Psoas muscle (tissue), 8 donors: ENCODE measurements around the gene OR51L1. TPM values are rescaled to one million over a fixed set of nuclear protein-coding genes. Genes with fewer than 3 reads are reported as not detected.

Experiments
- ATAC-seq, 4 donors: fragments of 200-7000 bp; cut with Tn5 transposase; one replicate each; pipeline ENCODE4 v1.9.1; 2020; ENCODE audit warnings: moderate library complexity in 3 of 4, mild to moderate bottlenecking in 2 of 4
- DNase-seq, 2 donors: peaks; one replicate each; pipeline ENCODE4 v3.0.0-alpha.2; 2020
- H3K27ac ChIP-seq: fragments of 200-600 bp; one replicate; pipeline ENCODE4 v1.8.0; 2022
- H3K27me3 ChIP-seq, 3 donors: fragments of 200-600 bp in 1 of 3; one replicate each; pipeline versions ENCODE4 v1.6.1 to v1.8.0; 2013 to 2022; ENCODE audit warnings: low read length in 2 of 3, mild to moderate bottlenecking in 2 of 3, moderate library complexity in 1 of 3; ENCODE audit not compliant: insufficient read depth in 3 of 3
- H3K36me3 ChIP-seq, 2 donors: fragments of 200-600 bp in 1 of 2; one replicate each; pipeline versions ENCODE4 v1.6.1 to v1.8.0; 2013 to 2022; ENCODE audit warnings: low read depth in 1 of 2, mild to moderate bottlenecking in 1 of 2, moderate library complexity in 1 of 2; ENCODE audit not compliant: insufficient read depth in 1 of 2
- H3K4me1 ChIP-seq: fragments of 200-600 bp; one replicate; pipeline ENCODE4 v1.8.0; 2022
- H3K4me3 ChIP-seq: fragments of 200-600 bp; one replicate; pipeline ENCODE4 v1.8.0; 2022; ENCODE audit warnings: mild to moderate bottlenecking
- H3K9me3 ChIP-seq: fragments of 200-600 bp; one replicate; pipeline ENCODE4 v1.8.0; 2022
- WGBS, 3 donors: extraction: QIAGEN DNeasy Blood & Tissue Kit; methylation state at CpG; one replicate each; pipeline versions ENCODE4 v1.1.6 to v1.1.7; 2013; 5-methylcytosine and 5-hydroxymethylcytosine counted together
- intact Hi-C, 2 donors: fragments of 100-400 bp; cut with DNase I; formaldehyde crosslinking; loops; one replicate each; pipeline versions ENCODE4 v1.11.0 to v1.14.2; 2022
- polyA plus RNA-seq, 3 donors: library from polyadenylated mRNA; stranded (reverse); fragments of 200-250 nt; gene quantifications; one replicate each; pipeline ENCODE4 v1.2.3, GENCODE V29; 2013
- total RNA-seq, 4 donors: library from RNA; stranded (reverse); fragmentation: NEBNext Ultra II Directional in 2 of 4; extraction: Animal tissue kit (Norgen Biotek cat#: 25700) in 2 of 4; gene quantifications; one replicate each; pipeline versions ENCODE4 v1.2.1 to v1.2.4, GENCODE V29; 2021 to 2023
- TF ChIP-seq, protein P1 (sequence below): fragments of 200-600 bp; IDR thresholded peaks from one replicate; pipeline ENCODE4 v1.8.0; 2022; ENCODE audit warnings: antibody characterized with exemption
- donor health status: healthy with polysubstance abuse.
- donor health status: DM: no; HTN: no; CAD: no; lungs with moderate emphysema.
- donor health status: Bipolar disorder and iron deficiency.
- donor health status: healthy.
- donor health status: DM: yes; HTN: yes; CAD: no.
- donor health status: DM: no; HTN: no; CAD: no.
- donor health status: DM: no; HTN: no; CAD: no.
- donor health status: DM: yes; HTN: yes; CAD: no.

Gene OR51L1
- total and polyA plus RNA-seq, 7 donors, result not detected

GRCh38 chr11:4962816-4963215 is 31.8 kb upstream of the OR51L1 start:
- Histone ChIP-seq H3K4me1 (no peaks in the 10 kb centered on the region), H3K4me3 (no peak overlapping the region), H3K27me3 (no peaks in the 10 kb centered on the region), H3K27ac (no peak overlapping the region), H3K36me3 (no peaks in the 10 kb centered on the region), H3K9me3 (no peaks in the 10 kb centered on the region)
- WGBS, 3 donors, result 8 to 31% (median 10%) methylated on average over 1 of the region's 1 CpG
- ATAC-seq, result no peak
- TF ChIP-seq, protein P1, sequence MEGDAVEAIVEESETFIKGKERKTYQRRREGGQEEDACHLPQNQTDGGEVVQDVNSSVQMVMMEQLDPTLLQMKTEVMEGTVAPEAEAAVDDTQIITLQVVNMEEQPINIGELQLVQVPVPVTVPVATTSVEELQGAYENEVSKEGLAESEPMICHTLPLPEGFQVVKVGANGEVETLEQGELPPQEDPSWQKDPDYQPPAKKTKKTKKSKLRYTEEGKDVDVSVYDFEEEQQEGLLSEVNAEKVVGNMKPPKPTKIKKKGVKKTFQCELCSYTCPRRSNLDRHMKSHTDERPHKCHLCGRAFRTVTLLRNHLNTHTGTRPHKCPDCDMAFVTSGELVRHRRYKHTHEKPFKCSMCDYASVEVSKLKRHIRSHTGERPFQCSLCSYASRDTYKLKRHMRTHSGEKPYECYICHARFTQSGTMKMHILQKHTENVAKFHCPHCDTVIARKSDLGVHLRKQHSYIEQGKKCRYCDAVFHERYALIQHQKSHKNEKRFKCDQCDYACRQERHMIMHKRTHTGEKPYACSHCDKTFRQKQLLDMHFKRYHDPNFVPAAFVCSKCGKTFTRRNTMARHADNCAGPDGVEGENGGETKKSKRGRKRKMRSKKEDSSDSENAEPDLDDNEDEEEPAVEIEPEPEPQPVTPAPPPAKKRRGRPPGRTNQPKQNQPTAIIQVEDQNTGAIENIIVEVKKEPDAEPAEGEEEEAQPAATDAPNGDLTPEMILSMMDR, result no peak
- no peak for DNase-seq
- intact Hi-C loops, result no loop called here

DNA sequence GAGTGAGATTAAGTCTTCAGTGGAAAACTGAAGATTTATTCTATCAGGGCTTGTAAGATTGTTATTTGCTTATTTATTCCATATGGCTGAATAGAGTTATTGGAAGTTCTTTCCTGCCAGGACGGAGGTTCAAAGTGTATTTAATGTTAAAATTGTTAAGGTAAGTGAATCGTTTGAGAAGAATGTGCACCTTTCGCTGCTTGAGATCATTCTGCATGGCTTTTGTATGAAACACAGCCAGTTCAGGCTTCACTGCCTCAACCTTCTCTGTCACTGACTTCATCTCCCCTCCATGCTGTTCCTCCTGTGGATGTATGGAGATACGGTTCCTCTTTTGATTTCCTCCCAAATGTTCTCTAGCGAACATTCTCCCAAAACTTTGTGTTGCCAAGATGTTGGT is 19.2 kb upstream of the OR51L1 start:
- no peaks in the 10 kb centered on the region for H3K27me3 ChIP-seq
- DNase-seq (no peak), ATAC-seq (no peak)
- H3K4me1 ChIP-seq, result no peaks in the 10 kb centered on the region
- 86 to 90% (median 89%) methylated on average over 5 of the region's 5 CpGs for WGBS, 3 donors
- H3K36me3 ChIP-seq, result no peaks in the 10 kb centered on the region
- TF ChIP-seq, protein P1, result no peak
- H3K4me3 ChIP-seq, result no peak overlapping the region
- no peaks in the 10 kb centered on the region for H3K9me3 ChIP-seq
- intact Hi-C loops, result no loop called here
- H3K27ac ChIP-seq, result no peak overlapping the region

- no peaks in the 10 kb centered on the region for H3K9me3 ChIP-seq
- ATAC-seq, result no peak
- H3K27me3 ChIP-seq, result no peaks in the 10 kb centered on the region
- TF ChIP-seq, protein P1, result no peak
- H3K36me3 ChIP-seq, result no peaks in the 10 kb centered on the region
- no peak overlapping the region for H3K4me3 ChIP-seq
- H3K27ac ChIP-seq, result no peak overlapping the region
- H3K4me1 ChIP-seq, result no peaks in the 10 kb centered on the region
- DNase-seq, result no peak
- intact Hi-C loops, result no loop called here
- WGBS, 3 donors, result 10 to 19% (median 18%) methylated on average over 3 of the region's 3 CpGs
Measured at GRCh38 chr11:4979036-4979435, 15.6 kb upstream of the OR51L1 start.

GRCh38 chr11:4982678-4983077 is 12.0 kb upstream of the OR51L1 start:
- Histone ChIP-seq H3K36me3 (no peaks in the 10 kb centered on the region), H3K27ac (no peak overlapping the region), H3K4me1 (no peaks in the 10 kb centered on the region), H3K27me3 (no peaks in the 10 kb centered on the region), H3K9me3 (no peaks in the 10 kb centered on the region), H3K4me3 (no peak overlapping the region)
- TF ChIP-seq, protein P1, result no peak
- WGBS, 3 donors, result 88 to 91% (median 90%) methylated on average over 3 of the region's 3 CpGs
- intact Hi-C loops, result no loop called here
- ATAC-seq, result no peak
- no peak for DNase-seq

- ATAC-seq, result no peak
- intact Hi-C loops, result no loop called here
- Histone ChIP-seq H3K9me3 (no peaks in the 10 kb centered on the region), H3K4me3 (no peak overlapping the region), H3K36me3 (no peaks in the 10 kb centered on the region), H3K4me1 (no peaks in the 10 kb centered on the region), H3K27me3 (no peaks in the 10 kb centered on the region), H3K27ac (no peak overlapping the region)
- WGBS, 3 donors, result 67 to 68% (median 67%) methylated on average over 6 of the region's 6 CpGs
- no peak for DNase-seq
- TF ChIP-seq, protein P1, result no peak
Measured at GRCh38 chr11:4983841-4984240, 10.8 kb upstream of the OR51L1 start.
